Measurements from ENCODE around the gene MRPL40. TPM values are rescaled to one million over a fixed set of nuclear protein-coding genes. Genes with fewer than 3 reads are reported as not detected.

The MRPL40 gene
- total and polyA plus RNA-seq, 10 of the 15 experiments (the other 5 are each of a cell fraction or from before 2014, with no cell fraction given) = 41.2 to 207 (median 69.1) TPM

DNA sequence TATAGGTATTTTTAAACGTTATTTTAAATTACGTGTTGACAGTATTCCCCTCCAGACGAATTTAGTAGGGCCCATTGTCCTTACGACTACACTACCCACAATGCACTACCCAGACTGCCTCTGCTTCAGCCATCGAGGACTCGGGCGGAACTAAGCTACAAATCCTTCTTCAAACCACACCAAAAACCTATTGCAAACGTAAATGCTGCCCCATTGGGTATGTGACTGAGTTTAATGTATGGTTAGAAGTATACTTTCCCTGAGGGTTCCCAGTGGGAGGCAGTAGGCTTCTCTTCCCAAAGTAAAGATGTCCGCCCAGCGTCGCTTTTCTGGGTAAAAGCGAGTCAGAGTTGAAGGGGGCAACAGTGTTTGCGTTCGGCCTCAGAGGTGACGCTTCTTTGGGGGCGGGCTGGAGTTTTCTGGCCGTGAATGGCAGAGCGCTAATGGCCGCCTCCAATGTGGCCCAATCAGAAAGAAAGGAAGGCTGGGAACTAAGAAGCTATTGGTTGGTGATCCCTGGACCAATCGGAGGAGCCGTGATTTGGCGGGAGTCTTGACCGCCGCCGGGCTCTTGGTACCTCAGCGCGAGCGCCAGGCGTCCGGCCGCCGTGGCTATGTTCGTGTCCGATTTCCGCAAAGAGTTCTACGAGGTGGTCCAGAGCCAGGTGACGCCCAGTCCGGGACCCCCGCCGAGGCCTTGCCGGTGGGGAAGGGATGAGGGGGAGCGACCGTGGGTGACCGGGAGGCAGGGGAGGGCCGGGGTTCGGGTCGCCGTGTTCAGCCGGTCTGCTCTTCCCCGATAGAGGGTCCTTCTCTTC lies 47.2 kb downstream of the MRPL40 start, which contains the start of gene CDC45 (continued):
- TF ChIP-seq, protein P1, sequence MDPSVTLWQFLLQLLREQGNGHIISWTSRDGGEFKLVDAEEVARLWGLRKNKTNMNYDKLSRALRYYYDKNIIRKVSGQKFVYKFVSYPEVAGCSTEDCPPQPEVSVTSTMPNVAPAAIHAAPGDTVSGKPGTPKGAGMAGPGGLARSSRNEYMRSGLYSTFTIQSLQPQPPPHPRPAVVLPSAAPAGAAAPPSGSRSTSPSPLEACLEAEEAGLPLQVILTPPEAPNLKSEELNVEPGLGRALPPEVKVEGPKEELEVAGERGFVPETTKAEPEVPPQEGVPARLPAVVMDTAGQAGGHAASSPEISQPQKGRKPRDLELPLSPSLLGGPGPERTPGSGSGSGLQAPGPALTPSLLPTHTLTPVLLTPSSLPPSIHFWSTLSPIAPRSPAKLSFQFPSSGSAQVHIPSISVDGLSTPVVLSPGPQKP (IDR thresholded peaks at IDR 0.05; ENCODE audit: low read depth, low read length) = no peak
- TF ChIP-seq ZBED1 (IDR thresholded peaks at IDR 0.05; ENCODE audit: borderline replicate concordance) (no peak), EED (IDR thresholded peaks at IDR 0.05; ENCODE audit: low read depth) (no peak), NFYB (IDR thresholded peaks at IDR 0.05; ENCODE audit: insufficient read depth, low read depth, low read length) (peak; percentile 95), NR2C1 (IDR thresholded peaks at IDR 0.05) (peak; percentile 99), NRF1 (conservative IDR thresholded peaks at IDR 0.05; ENCODE audit: low read depth, low read length) (no peak), BACH1 (IDR thresholded peaks at IDR 0.05; ENCODE audit: borderline replicate concordance) (no peak), GABPA (IDR thresholded peaks at IDR 0.05; ENCODE audit: low read depth) (0 out of 2 replicates have a peak, but pooled peaks have one; percentile 70), STAT1 (conservative IDR thresholded peaks at IDR 0.05) (peak; percentile 97; the same call in 1 of the 2 replicates), ZNF24 (IDR thresholded peaks at IDR 0.05) (no peak), PML (IDR thresholded peaks at IDR 0.05; ENCODE audit: low read length) (no peak), SIX5 (IDR thresholded peaks at IDR 0.05; ENCODE audit: low read depth, low read length, severe bottlenecking) (peak; percentile 59), MAX (IDR thresholded peaks at IDR 0.05; ENCODE audit: low read depth, low read length) (peak; percentile 59), MYB (IDR thresholded peaks at IDR 0.05; ENCODE audit: borderline replicate concordance, low read depth, low read length) (no peak), RB1 (IDR thresholded peaks at IDR 0.05; ENCODE audit: borderline replicate concordance) (peak; percentile 23; the same call in 1 of the 2 replicates), HCFC1 (IDR thresholded peaks at IDR 0.05; ENCODE audit: low read length) (peak; percentile 91), GATAD2B (conservative IDR thresholded peaks at IDR 0.05; ENCODE audit: low read depth) (peak; percentile 32; the same call in 1 of the 2 replicates), RUNX3 (IDR thresholded peaks at IDR 0.05; ENCODE audit: low read length) (peak; percentile 65), CREM (IDR thresholded peaks at IDR 0.05; ENCODE audit: low read depth) (peak; percentile 91), POLR2AphosphoS5 (IDR thresholded peaks at IDR 0.05; ENCODE audit: low read length) (peak; percentile 51; the same call in 1 of the 2 replicates)
- TF ChIP-seq, protein P2, sequence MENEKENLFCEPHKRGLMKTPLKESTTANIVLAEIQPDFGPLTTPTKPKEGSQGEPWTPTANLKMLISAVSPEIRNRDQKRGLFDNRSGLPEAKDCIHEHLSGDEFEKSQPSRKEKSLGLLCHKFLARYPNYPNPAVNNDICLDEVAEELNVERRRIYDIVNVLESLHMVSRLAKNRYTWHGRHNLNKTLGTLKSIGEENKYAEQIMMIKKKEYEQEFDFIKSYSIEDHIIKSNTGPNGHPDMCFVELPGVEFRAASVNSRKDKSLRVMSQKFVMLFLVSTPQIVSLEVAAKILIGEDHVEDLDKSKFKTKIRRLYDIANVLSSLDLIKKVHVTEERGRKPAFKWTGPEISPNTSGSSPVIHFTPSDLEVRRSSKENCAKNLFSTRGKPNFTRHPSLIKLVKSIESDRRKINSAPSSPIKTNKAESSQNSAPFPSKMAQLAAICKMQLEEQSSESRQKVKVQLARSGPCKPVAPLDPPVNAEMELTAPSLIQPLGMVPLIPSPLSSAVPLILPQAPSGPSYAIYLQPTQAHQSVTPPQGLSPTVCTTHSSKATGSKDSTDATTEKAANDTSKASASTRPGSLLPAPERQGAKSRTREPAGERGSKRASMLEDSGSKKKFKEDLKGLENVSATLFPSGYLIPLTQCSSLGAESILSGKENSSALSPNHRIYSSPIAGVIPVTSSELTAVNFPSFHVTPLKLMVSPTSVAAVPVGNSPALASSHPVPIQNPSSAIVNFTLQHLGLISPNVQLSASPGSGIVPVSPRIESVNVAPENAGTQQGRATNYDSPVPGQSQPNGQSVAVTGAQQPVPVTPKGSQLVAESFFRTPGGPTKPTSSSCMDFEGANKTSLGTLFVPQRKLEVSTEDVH (IDR thresholded peaks at IDR 0.05; ENCODE audit: low read depth, partially characterized antibody) = peak; percentile 96
- TF ChIP-seq, protein P3, sequence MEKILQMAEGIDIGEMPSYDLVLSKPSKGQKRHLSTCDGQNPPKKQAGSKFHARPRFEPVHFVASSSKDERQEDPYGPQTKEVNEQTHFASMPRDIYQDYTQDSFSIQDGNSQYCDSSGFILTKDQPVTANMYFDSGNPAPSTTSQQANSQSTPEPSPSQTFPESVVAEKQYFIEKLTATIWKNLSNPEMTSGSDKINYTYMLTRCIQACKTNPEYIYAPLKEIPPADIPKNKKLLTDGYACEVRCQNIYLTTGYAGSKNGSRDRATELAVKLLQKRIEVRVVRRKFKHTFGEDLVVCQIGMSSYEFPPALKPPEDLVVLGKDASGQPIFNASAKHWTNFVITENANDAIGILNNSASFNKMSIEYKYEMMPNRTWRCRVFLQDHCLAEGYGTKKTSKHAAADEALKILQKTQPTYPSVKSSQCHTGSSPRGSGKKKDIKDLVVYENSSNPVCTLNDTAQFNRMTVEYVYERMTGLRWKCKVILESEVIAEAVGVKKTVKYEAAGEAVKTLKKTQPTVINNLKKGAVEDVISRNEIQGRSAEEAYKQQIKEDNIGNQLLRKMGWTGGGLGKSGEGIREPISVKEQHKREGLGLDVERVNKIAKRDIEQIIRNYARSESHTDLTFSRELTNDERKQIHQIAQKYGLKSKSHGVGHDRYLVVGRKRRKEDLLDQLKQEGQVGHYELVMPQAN (conservative IDR thresholded peaks at IDR 0.05) = peak; percentile 99
